Left ventricle myocardium inferior (tissue), 1 donor: Measurements from ENCODE around the gene LRRC8A. TPM values are rescaled to one million over a fixed set of nuclear protein-coding genes. Genes with fewer than 3 reads are reported as not detected.
"Not testable (repeated sequence)": the region's sequence is repeated elsewhere in the genome, so short reads cannot be mapped to it uniquely, and the experiment has no call there.

ENCODE experiments used
- DNase-seq: peaks from one replicate; pipeline ENCODE4 v3.0.0-alpha.2; 2020
- H3K27ac ChIP-seq: fragments of 200-600 bp; replicated peaks from 2 replicates; pipeline ENCODE4 v1.8.0; 2021
- H3K27me3 ChIP-seq: fragments of 200-600 bp; 2 replicates; pipeline ENCODE4 v1.8.0; 2021; ENCODE audit warnings: low read depth
- H3K36me3 ChIP-seq: fragments of 200-600 bp; 2 replicates; pipeline ENCODE4 v1.8.0; 2021
- H3K4me1 ChIP-seq: fragments of 200-600 bp; 2 replicates; pipeline ENCODE4 v1.8.0; 2021
- H3K4me3 ChIP-seq: fragments of 200-600 bp; 2 replicates; pipeline ENCODE4 v1.8.0; 2021; ENCODE audit warnings: mild to moderate bottlenecking, moderate library complexity
- H3K9me3 ChIP-seq: fragments of 200-600 bp; replicated peaks from 2 replicates; pipeline ENCODE4 v1.8.0; 2021
- intact Hi-C: fragments of 100-400 bp; cut with micrococcal nuclease; formaldehyde crosslinking; loops from one replicate; pipeline ENCODE4 v1.11.0; 2022
- total RNA-seq: library from RNA; stranded (reverse); fragmentation: NEBNext Ultra II Directional; extraction: Animal tissue kit (Norgen Biotek cat#: 25700); gene quantifications from one replicate; pipeline ENCODE4 v1.2.1, GENCODE V29; 2021
- TF ChIP-seq, protein P1 (sequence below): fragments of 200-600 bp; IDR thresholded peaks from 2 replicates; pipeline ENCODE4 v1.8.0; 2021; ENCODE audit warnings: antibody characterized with exemption, mild to moderate bottlenecking, borderline replicate concordance
- donor health status: DM: no; HTN: yes; CAD: no; lungs with severe emphysema.

Gene LRRC8A
- total RNA-seq, 1 donor from 2014 or later, result 19.8 TPM

DNA sequence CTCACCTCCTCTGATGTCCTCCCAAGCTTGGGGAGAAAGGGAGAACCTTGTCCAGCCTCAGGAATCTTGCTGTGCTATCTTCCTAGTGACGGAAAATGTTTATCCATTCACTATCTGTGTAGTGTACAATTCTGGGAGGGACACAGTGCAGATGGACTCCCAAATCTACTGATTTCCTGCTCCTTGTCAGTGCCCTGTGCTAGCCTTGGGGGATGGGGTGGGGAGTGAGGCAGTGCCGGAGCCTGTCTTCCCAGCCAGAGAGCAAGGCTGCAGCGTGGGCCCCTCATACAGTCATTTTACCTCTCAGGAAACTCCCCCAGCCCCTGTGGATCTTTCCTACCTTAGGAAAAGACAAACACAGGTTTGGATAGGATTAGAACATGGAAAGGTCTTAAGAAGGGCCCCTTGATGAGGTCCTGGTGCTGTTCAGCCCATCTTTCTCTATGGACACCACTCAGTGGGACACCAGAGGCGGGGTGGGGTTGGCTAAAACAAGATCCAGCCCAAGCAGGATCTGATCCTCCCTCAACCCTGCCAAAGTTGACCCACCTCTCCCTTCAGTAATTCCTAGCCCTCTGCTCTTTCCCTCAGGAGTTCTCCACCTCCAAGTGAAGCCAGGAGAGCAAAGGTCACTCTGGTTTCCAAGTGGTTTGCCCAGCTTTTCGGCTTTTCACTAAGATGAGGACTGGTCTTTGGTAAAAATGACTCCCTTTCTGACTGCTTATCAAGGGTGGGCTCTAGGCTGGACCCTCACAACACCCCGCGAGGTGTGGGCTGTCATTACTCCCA lies 62.1 kb downstream of the LRRC8A start:
- DNase-seq, result no peak
- Histone ChIP-seq H3K36me3 (peaks cover 22% of the 10 kb centered on the region), H3K4me3 (no peak overlapping the region), H3K4me1 (peaks cover 83% of the 10 kb centered on the region), H3K27ac (peak overlapping the region; percentile 72), H3K9me3 (no peaks in the 10 kb centered on the region), H3K27me3 (no peaks in the 10 kb centered on the region)
- TF ChIP-seq, protein P1, sequence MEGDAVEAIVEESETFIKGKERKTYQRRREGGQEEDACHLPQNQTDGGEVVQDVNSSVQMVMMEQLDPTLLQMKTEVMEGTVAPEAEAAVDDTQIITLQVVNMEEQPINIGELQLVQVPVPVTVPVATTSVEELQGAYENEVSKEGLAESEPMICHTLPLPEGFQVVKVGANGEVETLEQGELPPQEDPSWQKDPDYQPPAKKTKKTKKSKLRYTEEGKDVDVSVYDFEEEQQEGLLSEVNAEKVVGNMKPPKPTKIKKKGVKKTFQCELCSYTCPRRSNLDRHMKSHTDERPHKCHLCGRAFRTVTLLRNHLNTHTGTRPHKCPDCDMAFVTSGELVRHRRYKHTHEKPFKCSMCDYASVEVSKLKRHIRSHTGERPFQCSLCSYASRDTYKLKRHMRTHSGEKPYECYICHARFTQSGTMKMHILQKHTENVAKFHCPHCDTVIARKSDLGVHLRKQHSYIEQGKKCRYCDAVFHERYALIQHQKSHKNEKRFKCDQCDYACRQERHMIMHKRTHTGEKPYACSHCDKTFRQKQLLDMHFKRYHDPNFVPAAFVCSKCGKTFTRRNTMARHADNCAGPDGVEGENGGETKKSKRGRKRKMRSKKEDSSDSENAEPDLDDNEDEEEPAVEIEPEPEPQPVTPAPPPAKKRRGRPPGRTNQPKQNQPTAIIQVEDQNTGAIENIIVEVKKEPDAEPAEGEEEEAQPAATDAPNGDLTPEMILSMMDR, result no peak
- intact Hi-C loops, result no loop called here

DNA sequence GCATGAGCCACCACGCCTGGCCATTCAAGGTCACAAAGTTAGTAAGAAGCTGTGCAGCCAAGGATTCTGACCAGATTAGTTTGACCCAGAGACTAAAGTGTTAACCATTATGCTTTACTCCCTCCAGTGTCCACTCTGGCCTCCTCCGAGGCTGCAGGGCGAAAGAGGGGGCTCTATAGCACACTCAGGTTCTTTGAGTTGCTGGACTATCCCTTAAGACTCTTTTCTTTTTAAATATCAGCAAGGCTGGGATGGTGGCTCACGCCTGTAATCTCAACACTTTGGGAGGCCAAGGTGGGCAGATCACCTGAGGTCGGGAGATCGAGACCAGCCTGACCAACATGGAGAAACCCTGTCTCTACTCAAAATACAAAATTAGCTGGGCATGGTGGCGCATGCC lies 63.0 kb downstream of the LRRC8A start:
- H3K27ac ChIP-seq, H3K4me3 ChIP-seq, H3K27me3 ChIP-seq, DNase-seq, intact Hi-C loops, H3K9me3 ChIP-seq: not testable (repeated sequence)
- Histone ChIP-seq H3K36me3 (peaks cover 22% of the 10 kb centered on the region), H3K4me1 (peaks cover 84% of the 10 kb centered on the region)

DNA sequence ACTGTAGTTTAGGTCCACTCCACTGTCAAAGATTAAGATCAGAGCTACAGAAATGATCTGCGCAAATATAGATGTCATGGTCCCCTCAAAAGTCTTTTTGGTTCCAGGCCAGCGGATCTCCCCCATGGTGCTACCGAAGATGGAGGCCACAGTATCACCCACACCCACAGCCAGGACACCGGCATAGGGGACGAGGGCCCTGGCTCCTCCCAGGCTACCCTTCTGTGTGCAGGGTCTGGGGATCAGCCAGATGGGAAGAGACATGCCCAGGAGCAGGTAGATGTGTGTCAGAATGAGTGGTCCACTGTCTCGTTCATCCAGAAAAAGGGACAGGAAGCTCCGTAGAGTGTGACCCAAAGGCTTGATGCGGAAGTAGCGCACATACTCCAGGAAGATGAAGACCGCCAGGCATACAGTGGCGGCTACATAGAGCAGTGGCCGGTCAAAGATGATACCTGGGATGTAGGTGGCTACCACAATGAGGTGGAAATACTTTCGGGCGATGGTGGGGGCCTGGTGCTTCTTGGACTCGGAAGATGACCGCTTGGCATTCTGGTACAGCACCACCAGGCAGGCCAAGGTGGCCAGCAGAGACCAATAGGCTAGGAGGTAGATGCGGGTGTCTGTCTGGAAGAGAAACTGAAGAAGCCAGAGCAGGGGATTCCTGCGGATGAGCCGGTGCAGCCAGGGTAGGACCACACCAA lies 64.0 kb downstream of the LRRC8A start:
- H3K27me3 ChIP-seq, result no peaks in the 10 kb centered on the region
- no peak overlapping the region for H3K27ac ChIP-seq
- intact Hi-C loops, result no loop called here
- peaks cover 75% of the 10 kb centered on the region for H3K4me1 ChIP-seq
- TF ChIP-seq, protein P1, result no peak
- DNase-seq, result no peak
- peaks cover 31% of the 10 kb centered on the region for H3K36me3 ChIP-seq
- H3K4me3 ChIP-seq, result peak overlapping the region; percentile 82
- H3K9me3 ChIP-seq, result no peaks in the 10 kb centered on the region

DNA sequence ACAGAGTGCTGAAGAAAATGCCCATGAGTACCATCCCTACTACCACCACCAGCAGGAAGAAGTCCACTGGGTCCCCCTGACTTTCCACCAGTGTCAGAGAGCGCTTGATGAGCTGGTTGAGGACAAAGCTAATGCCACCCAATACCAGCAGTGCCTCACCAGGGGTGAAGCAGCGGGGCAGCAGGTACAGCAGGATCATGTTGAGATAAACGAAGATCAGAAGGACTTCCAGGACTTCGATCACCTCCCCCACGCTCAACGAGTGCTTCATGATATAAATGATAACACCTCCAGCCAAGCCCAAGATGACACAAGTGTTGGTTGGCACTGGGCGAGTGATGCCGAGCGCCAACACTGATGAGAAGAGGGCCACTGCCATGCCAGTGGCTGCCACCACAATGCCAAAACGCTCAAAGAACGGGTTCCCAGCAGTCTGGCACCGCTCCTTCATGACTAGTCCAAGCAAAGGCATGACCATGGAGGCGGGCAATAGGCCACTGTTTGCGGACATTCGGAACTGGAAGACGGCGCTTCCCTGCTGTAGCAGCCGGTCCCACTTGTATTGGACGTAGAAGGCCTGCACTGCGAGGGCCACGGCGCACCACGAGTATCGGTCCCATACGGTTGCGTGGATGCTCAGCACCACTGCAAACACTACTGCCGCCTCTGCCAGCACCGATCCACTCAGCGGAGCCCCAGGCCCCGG lies 64.8 kb downstream of the LRRC8A start:
- Histone ChIP-seq H3K27ac (peak overlapping the region; percentile 90), H3K27me3 (no peaks in the 10 kb centered on the region), H3K4me3 (peak overlapping the region; percentile 82), H3K4me1 (peaks cover 67% of the 10 kb centered on the region), H3K9me3 (no peaks in the 10 kb centered on the region), H3K36me3 (peaks cover 33% of the 10 kb centered on the region)
- TF ChIP-seq, protein P1, result no peak
- DNase-seq, result no peak
- intact Hi-C loops, result no loop called here

DNA sequence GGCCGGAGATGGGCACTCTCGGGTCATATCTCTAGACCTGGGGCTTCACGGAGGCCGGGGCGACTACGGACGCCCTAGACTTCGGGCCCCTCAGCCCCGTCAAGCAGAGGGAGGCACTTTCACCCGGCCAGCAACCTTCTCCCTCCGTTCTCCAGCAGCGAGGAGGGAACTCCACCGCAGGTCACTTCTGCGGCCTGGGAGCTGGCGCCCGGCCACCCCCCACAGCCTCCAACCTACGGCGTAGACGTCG lies 65.3 kb downstream of the LRRC8A start:
- Histone ChIP-seq H3K27ac (peak overlapping the region; percentile 90), H3K4me3 (peak overlapping the region; percentile 82), H3K4me1 (peaks cover 62% of the 10 kb centered on the region), H3K36me3 (peaks cover 35% of the 10 kb centered on the region), H3K9me3 (no peaks in the 10 kb centered on the region), H3K27me3 (no peaks in the 10 kb centered on the region)
- intact Hi-C loops, result no loop called here
- DNase-seq, result no peak
- TF ChIP-seq, protein P1, result no peak
